Vagina (tissue), 2 donors: ENCODE results near the gene MCOLN2.

ENCODE experiments used
- CTCF ChIP-seq, 3 experiments: fragments of 450-650 bp in 2 of 3; fragments of 200-600 bp in 1 of 3; sonication (generic) in 1 of 3; IDR thresholded peaks; one replicate each; pipeline ENCODE4 v1.5.1; 2017 to 2019; ENCODE audit warnings: antibody characterized with exemption in 3 of 3, mild to moderate bottlenecking in 2 of 3, moderate library complexity in 2 of 3
- POLR2A ChIP-seq, 2 donors: fragments of 450-650 bp; IDR thresholded peaks; one replicate each; pipeline ENCODE4 v1.6.1; 2017; ENCODE audit warnings: antibody characterized with exemption in 2 of 2, mild to moderate bottlenecking in 2 of 2, moderate library complexity in 2 of 2
- POLR2AphosphoS5 ChIP-seq, 2 donors: sonication (generic); formaldehyde crosslinking; IDR thresholded peaks; one replicate each; pipeline ENCODE4 v1.9.0; 2017; ENCODE audit warnings: antibody characterized with exemption in 2 of 2, mild to moderate bottlenecking in 2 of 2, low read depth in 1 of 2; ENCODE audit not compliant: insufficient read depth in 1 of 2

- TF ChIP-seq CTCF (IDR thresholded peaks at IDR 0.05) (no peak), POLR2A (IDR thresholded peaks at IDR 0.05) (no peak), POLR2AphosphoS5 (IDR thresholded peaks at IDR 0.05; ENCODE audit: insufficient read depth in 1 of 2, low read depth in 1 of 2) (no peak)
These were observed 73.6 kb downstream of the MCOLN2 start for GRCh38 chr1:84923317-84923716.
